ENCODE data around the gene GLTP. TPM values are rescaled to one million over a fixed set of nuclear protein-coding genes. Genes with fewer than 3 reads are reported as not detected.

The GLTP gene
- total and polyA plus RNA-seq, 4 donors: 8.5 to 12.8 (median 8.7) TPM

DNA sequence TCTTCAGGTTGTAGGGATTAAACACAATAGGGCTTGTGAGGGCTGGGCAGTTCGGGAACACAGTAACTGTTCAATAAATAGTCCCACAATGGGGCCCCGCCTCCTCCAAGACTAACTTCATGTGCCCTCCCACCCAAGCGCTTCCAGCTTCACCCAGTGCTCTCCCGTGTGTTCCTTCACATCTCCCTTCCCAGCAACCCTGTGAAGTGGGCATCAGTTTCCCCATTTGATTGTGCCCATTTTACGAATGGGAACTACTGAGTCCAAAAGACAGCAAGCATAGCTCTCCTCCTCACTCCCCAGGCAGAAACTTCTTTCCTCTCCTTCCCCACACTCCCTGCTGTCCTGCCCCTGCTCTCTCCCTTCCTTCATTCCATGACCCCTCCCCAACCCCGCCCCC is 40.9 kb downstream of the GLTP start (continued):
- TF ChIP-seq, protein P1, sequence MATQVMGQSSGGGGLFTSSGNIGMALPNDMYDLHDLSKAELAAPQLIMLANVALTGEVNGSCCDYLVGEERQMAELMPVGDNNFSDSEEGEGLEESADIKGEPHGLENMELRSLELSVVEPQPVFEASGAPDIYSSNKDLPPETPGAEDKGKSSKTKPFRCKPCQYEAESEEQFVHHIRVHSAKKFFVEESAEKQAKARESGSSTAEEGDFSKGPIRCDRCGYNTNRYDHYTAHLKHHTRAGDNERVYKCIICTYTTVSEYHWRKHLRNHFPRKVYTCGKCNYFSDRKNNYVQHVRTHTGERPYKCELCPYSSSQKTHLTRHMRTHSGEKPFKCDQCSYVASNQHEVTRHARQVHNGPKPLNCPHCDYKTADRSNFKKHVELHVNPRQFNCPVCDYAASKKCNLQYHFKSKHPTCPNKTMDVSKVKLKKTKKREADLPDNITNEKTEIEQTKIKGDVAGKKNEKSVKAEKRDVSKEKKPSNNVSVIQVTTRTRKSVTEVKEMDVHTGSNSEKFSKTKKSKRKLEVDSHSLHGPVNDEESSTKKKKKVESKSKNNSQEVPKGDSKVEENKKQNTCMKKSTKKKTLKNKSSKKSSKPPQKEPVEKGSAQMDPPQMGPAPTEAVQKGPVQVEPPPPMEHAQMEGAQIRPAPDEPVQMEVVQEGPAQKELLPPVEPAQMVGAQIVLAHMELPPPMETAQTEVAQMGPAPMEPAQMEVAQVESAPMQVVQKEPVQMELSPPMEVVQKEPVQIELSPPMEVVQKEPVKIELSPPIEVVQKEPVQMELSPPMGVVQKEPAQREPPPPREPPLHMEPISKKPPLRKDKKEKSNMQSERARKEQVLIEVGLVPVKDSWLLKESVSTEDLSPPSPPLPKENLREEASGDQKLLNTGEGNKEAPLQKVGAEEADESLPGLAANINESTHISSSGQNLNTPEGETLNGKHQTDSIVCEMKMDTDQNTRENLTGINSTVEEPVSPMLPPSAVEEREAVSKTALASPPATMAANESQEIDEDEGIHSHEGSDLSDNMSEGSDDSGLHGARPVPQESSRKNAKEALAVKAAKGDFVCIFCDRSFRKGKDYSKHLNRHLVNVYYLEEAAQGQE (IDR thresholded peaks at IDR 0.05): no peak
- TF ChIP-seq JUND (IDR thresholded peaks at IDR 0.05) (no peak), FOXA2 (IDR thresholded peaks at IDR 0.05) (no peak), RAD21 (IDR thresholded peaks at IDR 0.05) (no peak)

DNA sequence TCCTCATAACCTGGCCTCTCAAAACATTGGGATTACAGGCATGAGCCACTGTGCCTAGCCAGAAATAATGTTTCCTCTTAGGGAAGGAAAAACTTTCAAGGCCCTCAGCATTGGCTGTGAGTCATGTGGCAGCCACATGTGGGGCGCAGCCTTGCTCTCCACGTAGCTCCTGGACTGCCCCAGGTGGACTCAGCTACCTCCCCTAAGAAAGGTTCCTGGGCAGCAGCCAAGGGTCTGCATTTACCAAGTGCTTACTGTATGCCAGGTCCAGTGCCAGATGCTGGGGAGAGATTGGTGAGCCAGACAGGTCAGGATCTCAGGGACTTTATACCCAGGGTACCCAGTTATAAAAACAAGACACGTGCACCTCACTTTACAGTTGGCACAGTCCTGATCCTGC is 43.4 kb downstream of the GLTP start:
- Histone ChIP-seq H3K4me3 (ENCODE audit: low read depth in 1 of 3, low read length in 3 of 3) (no peak overlapping the region), H3K9ac (ENCODE audit: low read depth in 1 of 2, low read length in 2 of 2) (no peak overlapping the region), H3K4me1 (ENCODE audit: control insufficient read depth in 4 of 4, insufficient read depth in 4 of 4, low read length in 3 of 4) (peaks cover 5 to 10% (median 9%) of the 10 kb centered on the region in 4 donors), H3K27me3 (ENCODE audit: control insufficient read depth in 4 of 4, insufficient read depth in 4 of 4, low read length in 3 of 4) (no peaks in the 10 kb centered on the region), H3K36me3 (ENCODE audit: control insufficient read depth in 4 of 4, insufficient read depth in 3 of 4, low read depth in 1 of 4, low read length in 3 of 4) (no peaks in the 10 kb centered on the region), H3K9me3 (ENCODE audit: control insufficient read depth in 4 of 4, low read length in 3 of 4) (no peaks in the 10 kb centered on the region), H3K27ac (ENCODE audit: low read depth in 1 of 2, low read length in 2 of 2) (no peak overlapping the region)
- WGBS: 44% methylated on average over 3 of the region's 3 CpGs
- no peak for DNase-seq (ENCODE audit: low spot score)
- no peak for TF ChIP-seq GABPA (IDR thresholded peaks at IDR 0.05 in 1 of 2, conservative IDR thresholded peaks at IDR 0.05 in 1 of 2)
- TF ChIP-seq FOXA1 (IDR thresholded peaks at IDR 0.05): no peak
- no peak for TF ChIP-seq JUND (IDR thresholded peaks at IDR 0.05)
- TF ChIP-seq NR2F2 (IDR thresholded peaks at IDR 0.05): no peak
- no peak for TF ChIP-seq FOXA2 (IDR thresholded peaks at IDR 0.05)
- TF ChIP-seq, protein P2, sequence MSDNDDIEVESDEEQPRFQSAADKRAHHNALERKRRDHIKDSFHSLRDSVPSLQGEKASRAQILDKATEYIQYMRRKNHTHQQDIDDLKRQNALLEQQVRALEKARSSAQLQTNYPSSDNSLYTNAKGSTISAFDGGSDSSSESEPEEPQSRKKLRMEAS (IDR thresholded peaks at IDR 0.05): no peak
- TF ChIP-seq, protein P3, sequence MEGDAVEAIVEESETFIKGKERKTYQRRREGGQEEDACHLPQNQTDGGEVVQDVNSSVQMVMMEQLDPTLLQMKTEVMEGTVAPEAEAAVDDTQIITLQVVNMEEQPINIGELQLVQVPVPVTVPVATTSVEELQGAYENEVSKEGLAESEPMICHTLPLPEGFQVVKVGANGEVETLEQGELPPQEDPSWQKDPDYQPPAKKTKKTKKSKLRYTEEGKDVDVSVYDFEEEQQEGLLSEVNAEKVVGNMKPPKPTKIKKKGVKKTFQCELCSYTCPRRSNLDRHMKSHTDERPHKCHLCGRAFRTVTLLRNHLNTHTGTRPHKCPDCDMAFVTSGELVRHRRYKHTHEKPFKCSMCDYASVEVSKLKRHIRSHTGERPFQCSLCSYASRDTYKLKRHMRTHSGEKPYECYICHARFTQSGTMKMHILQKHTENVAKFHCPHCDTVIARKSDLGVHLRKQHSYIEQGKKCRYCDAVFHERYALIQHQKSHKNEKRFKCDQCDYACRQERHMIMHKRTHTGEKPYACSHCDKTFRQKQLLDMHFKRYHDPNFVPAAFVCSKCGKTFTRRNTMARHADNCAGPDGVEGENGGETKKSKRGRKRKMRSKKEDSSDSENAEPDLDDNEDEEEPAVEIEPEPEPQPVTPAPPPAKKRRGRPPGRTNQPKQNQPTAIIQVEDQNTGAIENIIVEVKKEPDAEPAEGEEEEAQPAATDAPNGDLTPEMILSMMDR (IDR thresholded peaks at IDR 0.05; ENCODE audit: low read depth, low read length, missing input control): no peak
- TF ChIP-seq, protein P4, sequence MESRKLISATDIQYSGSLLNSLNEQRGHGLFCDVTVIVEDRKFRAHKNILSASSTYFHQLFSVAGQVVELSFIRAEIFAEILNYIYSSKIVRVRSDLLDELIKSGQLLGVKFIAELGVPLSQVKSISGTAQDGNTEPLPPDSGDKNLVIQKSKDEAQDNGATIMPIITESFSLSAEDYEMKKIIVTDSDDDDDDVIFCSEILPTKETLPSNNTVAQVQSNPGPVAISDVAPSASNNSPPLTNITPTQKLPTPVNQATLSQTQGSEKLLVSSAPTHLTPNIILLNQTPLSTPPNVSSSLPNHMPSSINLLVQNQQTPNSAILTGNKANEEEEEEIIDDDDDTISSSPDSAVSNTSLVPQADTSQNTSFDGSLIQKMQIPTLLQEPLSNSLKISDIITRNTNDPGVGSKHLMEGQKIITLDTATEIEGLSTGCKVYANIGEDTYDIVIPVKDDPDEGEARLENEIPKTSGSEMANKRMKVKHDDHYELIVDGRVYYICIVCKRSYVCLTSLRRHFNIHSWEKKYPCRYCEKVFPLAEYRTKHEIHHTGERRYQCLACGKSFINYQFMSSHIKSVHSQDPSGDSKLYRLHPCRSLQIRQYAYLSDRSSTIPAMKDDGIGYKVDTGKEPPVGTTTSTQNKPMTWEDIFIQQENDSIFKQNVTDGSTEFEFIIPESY (IDR thresholded peaks at IDR 0.05): no peak
- TF ChIP-seq YY1 (IDR thresholded peaks at IDR 0.05): no peak
- TF ChIP-seq TAF1 (conservative IDR thresholded peaks at IDR 0.05): no peak
- TF ChIP-seq, protein P5, sequence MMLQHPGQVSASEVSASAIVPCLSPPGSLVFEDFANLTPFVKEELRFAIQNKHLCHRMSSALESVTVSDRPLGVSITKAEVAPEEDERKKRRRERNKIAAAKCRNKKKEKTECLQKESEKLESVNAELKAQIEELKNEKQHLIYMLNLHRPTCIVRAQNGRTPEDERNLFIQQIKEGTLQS (IDR thresholded peaks at IDR 0.05): no peak
- no peak for TF ChIP-seq HNF4G (IDR thresholded peaks at IDR 0.05)
- TF ChIP-seq HNF4A (conservative IDR thresholded peaks at IDR 0.05): no peak
- TF ChIP-seq EGR1 (IDR thresholded peaks at IDR 0.05; ENCODE audit: low read depth in 2 of 2): no peak
- no peak for TF ChIP-seq RAD21 (IDR thresholded peaks at IDR 0.05)
- TF ChIP-seq RXRA (IDR thresholded peaks at IDR 0.05): no peak
- TF ChIP-seq, protein P1 (IDR thresholded peaks at IDR 0.05): no peak
- no peak for TF ChIP-seq SP1 (IDR thresholded peaks at IDR 0.05)
